ENCODE data around the gene ROR2. TPM values are rescaled to one million over a fixed set of nuclear protein-coding genes. Genes with fewer than 3 reads are reported as not detected.
A peak's percentile ranks its signal among the peaks of the same experiment; 100 is the strongest.

The ROR2 gene
- total and polyA plus RNA-seq, 7 donors = 0.46 to 81.7 (median 51.4) TPM

- Histone ChIP-seq H3K9me3 (no peaks in the 10 kb centered on the region), H3K27ac (peak overlapping the region in 3 of 4 donors; percentile 74 to 80 (median 79)), H3K36me3 (no peaks in the 10 kb centered on the region), H3K27me3 (no peaks in the 10 kb centered on the region), H3K4me3 (no peak overlapping the region), H3K4me1 (peaks cover 0 to 90% (median 81%) of the 10 kb centered on the region in 4 donors)
- WGBS, 2 donors = 74 to 80% methylated on average over 14 of the region's 14 CpGs
- TF ChIP-seq CTCF (IDR thresholded peaks at IDR 0.05) = no peak
- TF ChIP-seq POLR2AphosphoS5 (IDR thresholded peaks at IDR 0.05) = peak in 3 of 4 donors; percentile 65 to 81 (median 77)
- TF ChIP-seq POLR2A (IDR thresholded peaks at IDR 0.05) = no peak
- peak in 2 of 4 donors; percentile 37 to 66 for TF ChIP-seq EP300 (IDR thresholded peaks at IDR 0.05)
- intact Hi-C loops (cut with DNase I) = loop anchor here (5.0 kb wide), 2 partner anchors 36 to 64 kb away; no protein-coding TSS in a partner anchor
- DNase-seq = no peak
These were observed 176.9 kb downstream of the ROR2 start for GRCh38 chr9:91773156-91773555.

GRCh38 chr9:91771864-91772263 is 178.2 kb downstream of the ROR2 start:
- 81 to 82% methylated on average over 4 of the region's 4 CpGs for WGBS, 2 donors
- Histone ChIP-seq H3K36me3 (no peaks in the 10 kb centered on the region), H3K4me3 (no peak overlapping the region), H3K27ac (peak overlapping the region; percentile 64 to 80 (median 76)), H3K4me1 (peaks cover 0 to 93% (median 86%) of the 10 kb centered on the region in 4 donors), H3K27me3 (no peaks in the 10 kb centered on the region), H3K9me3 (no peaks in the 10 kb centered on the region)
- TF ChIP-seq CTCF (IDR thresholded peaks at IDR 0.05) (no peak), POLR2AphosphoS5 (IDR thresholded peaks at IDR 0.05) (peak in 1 of 4 donors; percentile 32)
- DNase-seq = no peak
- intact Hi-C loops (cut with DNase I) = loop anchor here (5.0 kb wide), 2 partner anchors 35 to 65 kb away; no protein-coding TSS in a partner anchor

GRCh38 chr9:91771027-91771426 is 179.0 kb downstream of the ROR2 start:
- WGBS, 2 donors = 27 to 51% methylated on average over 8 of the region's 8 CpGs
- peak overlapping the region; percentile 64 to 80 (median 76) for H3K27ac ChIP-seq
- H3K36me3 ChIP-seq = no peaks in the 10 kb centered on the region
- peaks cover 0 to 93% (median 87%) of the 10 kb centered on the region in 4 donors for H3K4me1 ChIP-seq
- intact Hi-C loops (cut with DNase I) = loop anchor here (5.0 kb wide), 2 partner anchors 34 to 66 kb away; no protein-coding TSS in a partner anchor
- DNase-seq = peak; percentile 85
- H3K4me3 ChIP-seq = no peak overlapping the region
- H3K27me3 ChIP-seq = no peaks in the 10 kb centered on the region
- no peaks in the 10 kb centered on the region for H3K9me3 ChIP-seq
- TF ChIP-seq EP300 (IDR thresholded peaks at IDR 0.05) (no peak), CTCF (IDR thresholded peaks at IDR 0.05) (peak in 2 of 4 experiments; percentile 37 to 54), POLR2AphosphoS5 (IDR thresholded peaks at IDR 0.05) (peak in 2 of 4 donors; percentile 22 to 49)

- no peaks in the 10 kb centered on the region for H3K27me3 ChIP-seq
- no peak for DNase-seq
- peak overlapping the region; percentile 64 to 80 (median 76) for H3K27ac ChIP-seq
- intact Hi-C loops (cut with DNase I) = loop anchor here (5.0 kb wide), 2 partner anchors 33 to 67 kb away; no protein-coding TSS in a partner anchor
- TF ChIP-seq POLR2A (IDR thresholded peaks at IDR 0.05) (no peak), CTCF (IDR thresholded peaks at IDR 0.05) (no peak), EP300 (IDR thresholded peaks at IDR 0.05) (no peak), POLR2AphosphoS5 (IDR thresholded peaks at IDR 0.05) (no peak)
- H3K4me3 ChIP-seq = no peak overlapping the region
- H3K36me3 ChIP-seq = no peaks in the 10 kb centered on the region
- no peaks in the 10 kb centered on the region for H3K9me3 ChIP-seq
- WGBS, 2 donors = 21 to 73% methylated on average over 10 of the region's 10 CpGs
- peaks cover 0 to 93% (median 84%) of the 10 kb centered on the region in 4 donors for H3K4me1 ChIP-seq
These were observed 179.8 kb downstream of the ROR2 start for GRCh38 chr9:91770229-91770628.
